AG04449 (cell line): ENCODE results near the gene GALNT1.
A peak's percentile ranks its signal among the peaks of the same experiment; 100 is the strongest.

Experiments
- CTCF ChIA-PET: fragments of 350-600 bp; formaldehyde crosslinking; extraction: SDS; loops from one replicate; lab custom pipeline; 2021; ENCODE audit warnings: antibody characterized with exemption; lab: Yijun Ruan, JAX
- POLR2A ChIA-PET: fragments of 400-600, 350-600 bp; formaldehyde crosslinking; extraction: SDS; loops from one replicate; lab custom pipeline; 2020; ENCODE audit warnings: antibody characterized with exemption, inconsistent platforms; lab: Yijun Ruan, JAX
- DNase-seq: peaks from one replicate; pipeline ENCODE4 v3.0.0-alpha.2; 2010; ENCODE audit warnings: low read depth, low spot score
- H3K4me3 ChIP-seq: 2 replicates; pipeline ENCODE4 v1.5.1; 2011; ENCODE audit warnings: low read depth, mild to moderate bottlenecking, control low read depth, low read length
- TF ChIP-seq, protein P1 (sequence below): IDR thresholded peaks from one replicate; pipeline ENCODE4 v1.5.1; 2011; ENCODE audit warnings: mild to moderate bottlenecking, moderate library complexity, low read length, control low read depth, inconsistent platforms; ENCODE audit not compliant: insufficient read depth; ENCODE audit errors: missing control alignments

The GALNT1 gene

DNA sequence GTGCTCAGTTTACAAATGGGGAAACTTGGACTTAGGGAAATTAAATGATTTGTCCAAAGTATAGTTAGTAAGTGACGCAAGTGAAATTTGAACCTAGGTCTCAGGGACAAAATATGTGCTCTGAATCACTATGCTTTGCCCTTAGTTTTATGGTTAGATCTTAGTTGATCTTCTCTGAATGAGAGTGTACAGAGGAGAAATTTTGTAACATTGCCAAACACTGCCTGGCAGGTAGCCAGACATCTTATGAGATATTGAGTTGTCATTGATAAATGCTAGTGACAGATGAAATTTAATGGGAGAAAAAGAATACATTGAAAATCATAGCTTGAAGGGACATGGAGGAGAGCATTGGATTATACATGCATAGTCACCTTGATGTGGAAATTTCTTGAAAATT is 91.4 kb downstream of the GALNT1 start:
- CTCF ChIA-PET = no interaction called here
- POLR2A ChIA-PET = no interaction called here
- TF ChIP-seq, protein P1, sequence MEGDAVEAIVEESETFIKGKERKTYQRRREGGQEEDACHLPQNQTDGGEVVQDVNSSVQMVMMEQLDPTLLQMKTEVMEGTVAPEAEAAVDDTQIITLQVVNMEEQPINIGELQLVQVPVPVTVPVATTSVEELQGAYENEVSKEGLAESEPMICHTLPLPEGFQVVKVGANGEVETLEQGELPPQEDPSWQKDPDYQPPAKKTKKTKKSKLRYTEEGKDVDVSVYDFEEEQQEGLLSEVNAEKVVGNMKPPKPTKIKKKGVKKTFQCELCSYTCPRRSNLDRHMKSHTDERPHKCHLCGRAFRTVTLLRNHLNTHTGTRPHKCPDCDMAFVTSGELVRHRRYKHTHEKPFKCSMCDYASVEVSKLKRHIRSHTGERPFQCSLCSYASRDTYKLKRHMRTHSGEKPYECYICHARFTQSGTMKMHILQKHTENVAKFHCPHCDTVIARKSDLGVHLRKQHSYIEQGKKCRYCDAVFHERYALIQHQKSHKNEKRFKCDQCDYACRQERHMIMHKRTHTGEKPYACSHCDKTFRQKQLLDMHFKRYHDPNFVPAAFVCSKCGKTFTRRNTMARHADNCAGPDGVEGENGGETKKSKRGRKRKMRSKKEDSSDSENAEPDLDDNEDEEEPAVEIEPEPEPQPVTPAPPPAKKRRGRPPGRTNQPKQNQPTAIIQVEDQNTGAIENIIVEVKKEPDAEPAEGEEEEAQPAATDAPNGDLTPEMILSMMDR = no peak
- no peak overlapping the region for H3K4me3 ChIP-seq
- DNase-seq = no peak

DNA sequence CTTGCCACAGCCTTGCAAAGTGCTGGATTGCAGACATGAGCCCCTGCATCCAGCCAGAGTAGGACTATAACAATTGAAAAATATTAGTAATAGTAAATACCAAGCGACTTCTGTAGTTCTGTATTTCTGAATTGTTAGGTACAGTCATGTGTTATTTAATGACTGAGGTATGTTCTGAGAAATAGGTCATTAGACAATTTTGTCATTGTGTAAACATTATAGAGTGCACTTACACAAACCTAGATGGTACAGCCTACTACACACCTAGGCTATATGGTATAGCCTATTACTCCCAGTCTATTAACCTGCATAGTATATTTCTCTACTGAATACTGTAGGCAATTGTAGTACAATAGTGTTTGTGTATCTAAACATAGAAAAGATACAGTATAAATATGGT is 92.1 kb downstream of the GALNT1 start:
- ChIA-PET POLR2A (no interaction called here), CTCF (no interaction called here)
- DNase-seq = no peak
- TF ChIP-seq, protein P1 = no peak
- no peak overlapping the region for H3K4me3 ChIP-seq

DNA sequence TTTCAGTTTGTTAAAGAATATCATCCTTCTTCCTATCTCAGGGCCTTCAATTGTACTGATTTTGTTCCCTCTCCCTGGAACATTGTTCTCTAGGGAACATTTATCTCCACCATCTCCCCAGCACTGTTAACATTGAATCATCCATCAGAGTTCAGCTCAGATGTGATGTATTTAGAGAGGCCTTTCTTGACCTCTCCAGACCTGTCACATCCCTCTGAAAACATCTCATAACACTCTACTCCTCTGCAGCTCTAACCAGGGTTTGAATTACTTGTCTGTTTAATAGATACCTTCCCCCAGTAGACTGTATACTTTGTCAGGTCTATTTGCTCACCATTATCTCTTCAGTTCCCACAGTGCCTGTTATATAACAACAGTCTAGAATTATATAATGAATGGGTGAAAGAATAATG is 98.6 kb downstream of the GALNT1 start:
- no peak for DNase-seq
- CTCF ChIA-PET = no interaction called here
- TF ChIP-seq, protein P1 = no peak
- no peak overlapping the region for H3K4me3 ChIP-seq
- POLR2A ChIA-PET = no interaction called here

DNA sequence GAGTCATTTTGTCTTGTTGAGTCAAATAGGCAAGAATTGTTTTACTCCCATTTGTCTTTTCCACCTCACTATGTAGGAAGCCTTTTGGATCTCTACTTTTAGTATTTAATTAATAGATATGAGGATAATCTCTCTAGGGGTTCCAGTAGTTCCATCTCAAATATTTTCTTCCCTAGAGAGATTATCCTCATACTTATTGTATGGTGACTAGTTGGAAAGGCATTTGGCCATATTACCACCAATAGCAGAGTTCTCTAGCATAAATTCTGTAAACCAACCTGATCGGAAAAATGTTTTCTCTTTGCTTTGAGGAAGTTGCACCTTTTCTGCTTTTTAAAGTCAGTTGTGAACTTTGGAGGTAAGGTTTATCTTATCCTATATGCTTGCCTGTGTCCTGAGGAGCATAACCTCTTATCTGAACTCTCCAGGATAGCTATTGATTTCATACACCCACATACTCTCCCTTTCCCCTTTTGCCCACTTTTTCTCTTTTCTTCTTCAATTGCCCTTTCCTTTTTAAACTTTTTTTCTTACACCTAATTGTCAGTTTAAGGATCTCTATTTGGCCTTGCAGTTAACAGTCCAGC is 100.8 kb downstream of the GALNT1 start:
- DNase-seq = peak; percentile 10
- CTCF ChIA-PET = interaction anchor here (0.7 to 1.5 kb wide), 3 partner anchors 274 to 1481 kb away, joined by 3 to 4 read pairs (median 3); no protein-coding TSS in a partner anchor
- POLR2A ChIA-PET = no interaction called here
- no peak overlapping the region for H3K4me3 ChIP-seq
- TF ChIP-seq, protein P1 = no peak

DNA sequence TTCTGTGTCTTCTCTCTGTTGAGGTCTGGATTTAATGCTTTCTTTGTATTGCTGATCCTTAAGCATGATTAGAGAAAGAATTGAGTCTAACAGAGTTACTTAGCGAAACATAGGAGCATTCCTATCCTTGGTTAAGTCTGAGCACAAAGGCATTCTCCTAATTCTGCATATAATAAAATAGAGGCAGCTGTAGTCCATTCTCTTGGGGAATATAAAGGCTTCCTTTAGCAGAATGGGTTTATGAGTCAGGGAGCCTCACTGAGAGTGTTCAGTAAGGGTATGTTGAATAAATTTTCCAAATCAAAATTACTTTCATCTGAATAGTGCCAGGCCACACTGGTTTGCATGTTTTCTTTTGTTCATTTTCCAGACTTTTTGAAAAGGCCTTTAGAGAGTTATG is 101.5 kb downstream of the GALNT1 start:
- peak; percentile 5 for DNase-seq
- ChIA-PET POLR2A (no interaction called here), CTCF (interaction anchor here (0.7 to 1.5 kb wide), 2 partner anchors 275 to 1481 kb away, joined by 3 to 4 read pairs; no protein-coding TSS in a partner anchor)
- H3K4me3 ChIP-seq = no peak overlapping the region
- TF ChIP-seq, protein P1 = no peak

DNA sequence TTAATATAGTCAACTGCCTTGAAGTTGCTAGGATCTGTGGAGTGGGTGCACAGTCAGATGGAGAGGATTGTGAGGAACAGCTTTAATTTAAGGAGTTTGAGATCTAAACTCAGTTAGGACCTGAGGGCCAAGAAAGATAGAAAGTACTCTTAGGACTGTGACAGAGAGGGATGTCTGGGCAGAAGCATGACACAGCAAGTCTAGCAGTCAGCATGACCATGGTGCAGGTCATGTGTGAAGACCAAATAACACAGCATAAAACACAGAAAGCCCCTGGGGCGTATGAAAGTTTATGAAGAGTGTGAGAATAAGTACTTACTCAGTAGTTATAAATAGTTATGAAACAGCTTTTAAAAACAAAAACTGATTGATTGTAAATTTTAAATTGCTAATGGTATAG is 107.2 kb downstream of the GALNT1 start:
- POLR2A ChIA-PET = no interaction called here
- CTCF ChIA-PET = no interaction called here
- TF ChIP-seq, protein P1 = no peak
- DNase-seq = no peak
- no peak overlapping the region for H3K4me3 ChIP-seq
